ENCODE results near the gene NAT8. TPM values are rescaled to one million over a fixed set of nuclear protein-coding genes. Genes with fewer than 3 reads are reported as not detected.
A peak's percentile ranks its signal among the peaks of the same experiment; 100 is the strongest.

Gene NAT8
- total and polyA plus RNA-seq, 2 of the 13 experiments (the other 11 are each of a cell fraction or from before 2014, with no cell fraction given), result 1.9 to 12.9 TPM

- TF ChIP-seq ZFP91 (CRISPR knock-in tag; IDR thresholded peaks at IDR 0.05; ENCODE audit: borderline replicate concordance) (no peak), AHR (CRISPR knock-in tag; IDR thresholded peaks at IDR 0.05) (no peak), JUNB (CRISPR knock-in tag; IDR thresholded peaks at IDR 0.05; ENCODE audit: borderline replicate concordance) (no peak), CCDC6 (CRISPR knock-in tag; IDR thresholded peaks at IDR 0.05) (no peak), ARID3A (IDR thresholded peaks at IDR 0.05; ENCODE audit: low read depth, low read length) (0 out of 2 replicates have a peak, but pooled peaks have one; percentile 26), HNRNPK (IDR thresholded peaks at IDR 0.05; ENCODE audit: low read depth, low read length, poor library complexity, severe bottlenecking) (no peak), FOXC1 (CRISPR knock-in tag; IDR thresholded peaks at IDR 0.05; ENCODE audit: borderline replicate concordance) (no peak), UBTF (CRISPR knock-in tag; IDR thresholded peaks at IDR 0.05) (no peak), RNF2 (conservative IDR thresholded peaks at IDR 0.05; ENCODE audit: low read depth) (no peak), RARA (CRISPR knock-in tag; IDR thresholded peaks at IDR 0.05) (peak; percentile 31; the same call in 1 of the 2 replicates), ZMAT5 (CRISPR knock-in tag; IDR thresholded peaks at IDR 0.05; ENCODE audit: borderline replicate concordance, low read depth) (no peak), NKX3-1 (CRISPR knock-in tag; IDR thresholded peaks at IDR 0.05) (no peak), ZFY (CRISPR knock-in tag; IDR thresholded peaks at IDR 0.05) (no peak), RBM39 (IDR thresholded peaks at IDR 0.05; ENCODE audit: low read depth, low read length, poor library complexity, severe bottlenecking) (no peak), ARNT (IDR thresholded peaks at IDR 0.05) (no peak), FOXP1 (IDR thresholded peaks at IDR 0.05) (no peak), FOXP1 (CRISPR knock-in tag; IDR thresholded peaks at IDR 0.05) (0 out of 2 replicates have a peak, but pooled peaks have one; percentile 7), ATF4 (CRISPR knock-in tag; IDR thresholded peaks at IDR 0.05) (peak in 1 of 2 experiments; percentile 36; a peak in 1 of 4 replicates), ZNF414 (CRISPR knock-in tag; IDR thresholded peaks at IDR 0.05) (no peak), ZNF124 (CRISPR knock-in tag; IDR thresholded peaks at IDR 0.05) (no peak), REXO4 (CRISPR knock-in tag; IDR thresholded peaks at IDR 0.05; ENCODE audit: borderline replicate concordance) (no peak), PRPF4 (IDR thresholded peaks at IDR 0.05; ENCODE audit: low read depth, low read length, poor library complexity, severe bottlenecking) (no peak), ZNF576 (CRISPR knock-in tag; IDR thresholded peaks at IDR 0.05) (no peak), KDM6A (CRISPR knock-in tag; IDR thresholded peaks at IDR 0.05; ENCODE audit: low read depth) (no peak)
Observed at GRCh38 chr2:73640511-73640911, 1.7 kb downstream of the NAT8 start (continued).
